ENCODE data around the gene CD93. TPM values are rescaled to one million over a fixed set of nuclear protein-coding genes. Genes with fewer than 3 reads are reported as not detected.
A peak's percentile ranks its signal among the peaks of the same experiment; 100 is the strongest.

Gene CD93
- total RNA-seq, 1 donor from 2014 or later, result 0.44 TPM

GRCh38 chr20:23130622-23131140 is 44.6 kb upstream of the CD93 start:
- no peak overlapping the region for H3K4me3 Mint-ChIP-seq
- no peak for TF ChIP-seq CTCF (conservative IDR thresholded peaks at IDR 0.05)
- H3K27ac Mint-ChIP-seq (ENCODE audit: unreplicated experiment), result no peak overlapping the region
- H3K27me3 Mint-ChIP-seq (ENCODE audit: low read depth), result no peaks in the 10 kb centered on the region
- H3K9me3 Mint-ChIP-seq, result peaks cover 2% of the 10 kb centered on the region
- DNase-seq (ENCODE audit: low read depth, low spot score), result no peak
- no peaks in the 10 kb centered on the region for H3K36me3 Mint-ChIP-seq (ENCODE audit: low read depth)
- peaks cover 4% of the 10 kb centered on the region for H3K4me1 Mint-ChIP-seq

GRCh38 chr20:23129891-23130621 is 43.9 kb upstream of the CD93 start:
- Mint-ChIP-seq H3K9me3 (peaks cover 2% of the 10 kb centered on the region), H3K27ac (ENCODE audit: unreplicated experiment) (no peak overlapping the region), H3K27me3 (ENCODE audit: low read depth) (no peaks in the 10 kb centered on the region), H3K36me3 (ENCODE audit: low read depth) (no peaks in the 10 kb centered on the region), H3K4me1 (peaks cover 4% of the 10 kb centered on the region), H3K4me3 (no peak overlapping the region)
- no peak for DNase-seq (ENCODE audit: low read depth, low spot score)
- TF ChIP-seq CTCF (conservative IDR thresholded peaks at IDR 0.05), result no peak

GRCh38 chr20:23129266-23129665 is 43.1 kb upstream of the CD93 start:
- Mint-ChIP-seq H3K27me3 (ENCODE audit: low read depth) (no peaks in the 10 kb centered on the region), H3K4me3 (no peak overlapping the region), H3K36me3 (ENCODE audit: low read depth) (no peaks in the 10 kb centered on the region), H3K9me3 (peaks cover 2% of the 10 kb centered on the region), H3K27ac (ENCODE audit: unreplicated experiment) (no peak overlapping the region), H3K4me1 (peaks cover 4% of the 10 kb centered on the region)
- TF ChIP-seq CTCF (conservative IDR thresholded peaks at IDR 0.05), result no peak
- DNase-seq (ENCODE audit: low read depth, low spot score), result no peak

- no peaks in the 10 kb centered on the region for H3K9me3 Mint-ChIP-seq
- peaks cover 4% of the 10 kb centered on the region for H3K4me1 Mint-ChIP-seq
- no peak for TF ChIP-seq CTCF (conservative IDR thresholded peaks at IDR 0.05)
- no peaks in the 10 kb centered on the region for H3K27me3 Mint-ChIP-seq (ENCODE audit: low read depth)
- H3K27ac Mint-ChIP-seq (ENCODE audit: unreplicated experiment), result no peak overlapping the region
- no peaks in the 10 kb centered on the region for H3K36me3 Mint-ChIP-seq (ENCODE audit: low read depth)
- no peak overlapping the region for H3K4me3 Mint-ChIP-seq
- no peak for DNase-seq (ENCODE audit: low read depth, low spot score)
These were observed 42.5 kb upstream of the CD93 start for GRCh38 chr20:23128461-23129125.

GRCh38 chr20:23127506-23128279 is 41.6 kb upstream of the CD93 start:
- Mint-ChIP-seq H3K9me3 (no peaks in the 10 kb centered on the region), H3K4me3 (no peak overlapping the region), H3K27me3 (ENCODE audit: low read depth) (no peaks in the 10 kb centered on the region), H3K4me1 (peaks cover 4% of the 10 kb centered on the region), H3K36me3 (ENCODE audit: low read depth) (no peaks in the 10 kb centered on the region), H3K27ac (ENCODE audit: unreplicated experiment) (peak overlapping the region; percentile 78)
- DNase-seq (ENCODE audit: low read depth, low spot score), result no peak
- TF ChIP-seq CTCF (conservative IDR thresholded peaks at IDR 0.05), result no peak
